Bronchial epithelial cell (primary cell): ENCODE results near the gene ISG20L2. TPM values are rescaled to one million over a fixed set of nuclear protein-coding genes. Genes with fewer than 3 reads are reported as not detected.
A peak's percentile ranks its signal among the peaks of the same experiment; 100 is the strongest.

Experiments used
- DNase-seq: peaks from one replicate; pipeline ENCODE4 v3.0.0-alpha.2; 2010; ENCODE audit warnings: low read depth
- FAIRE-seq: peaks from 2 replicates; lab custom pipeline; 2011; peaks lifted over from hg19 to GRCh38; lab: Jason Lieb, UNC
- H3K27me3 ChIP-seq: 2 replicates; pipeline ENCODE4 v1.5.1; 2011; ENCODE audit warnings: low read length; ENCODE audit not compliant: control insufficient read depth, insufficient read depth
- H3K36me3 ChIP-seq: 2 replicates; pipeline ENCODE4 v1.5.1; 2011; ENCODE audit warnings: low read length; ENCODE audit not compliant: control insufficient read depth, insufficient read depth
- H3K4me3 ChIP-seq: 2 replicates; pipeline ENCODE4 v1.5.1; 2011; ENCODE audit warnings: mild to moderate bottlenecking, low read depth, low read length, control low read depth
- CTCF ChIP-seq: IDR thresholded peaks from 2 replicates; pipeline ENCODE4 v1.5.1; 2011; ENCODE audit warnings: mild to moderate bottlenecking, moderate library complexity, low read length, control low read depth, inconsistent platforms; ENCODE audit not compliant: insufficient read depth, severe bottlenecking
- total RNA-seq: library from RNA; depleted of rRNA; stranded (reverse); fragments of >200 nt; gene quantifications from 2 replicates; pipeline ENCODE4 v1.2.1, GENCODE V29; 2014

Gene ISG20L2
- total RNA-seq, 1 donor from 2014 or later: 7.9 TPM

GRCh38 chr1:156690675-156691036 lies 37.9 kb downstream of the ISG20L2 start:
- Histone ChIP-seq H3K36me3 (no peaks in the 10 kb centered on the region), H3K27me3 (no peaks in the 10 kb centered on the region), H3K4me3 (no peak overlapping the region)
- DNase-seq: no peak
- FAIRE-seq: no peak
- no peak for TF ChIP-seq CTCF

- no peak for FAIRE-seq
- peak; percentile 73 for DNase-seq
- no peak overlapping the region for H3K4me3 ChIP-seq
- no peaks in the 10 kb centered on the region for H3K27me3 ChIP-seq
- no peaks in the 10 kb centered on the region for H3K36me3 ChIP-seq
- TF ChIP-seq CTCF: no peak
Observed at GRCh38 chr1:156689953-156690674, 38.5 kb downstream of the ISG20L2 start.

GRCh38 chr1:156689035-156689952 lies 39.3 kb downstream of the ISG20L2 start:
- peak; percentile 98 for TF ChIP-seq CTCF
- Histone ChIP-seq H3K27me3 (no peaks in the 10 kb centered on the region), H3K4me3 (peak overlapping the region; percentile 1), H3K36me3 (no peaks in the 10 kb centered on the region)
- DNase-seq: peak; percentile 80
- no peak for FAIRE-seq

- TF ChIP-seq CTCF: peak; percentile 11
- Histone ChIP-seq H3K4me3 (no peak overlapping the region), H3K27me3 (no peaks in the 10 kb centered on the region), H3K36me3 (no peaks in the 10 kb centered on the region)
- FAIRE-seq (no peak), DNase-seq (peak; percentile 98)
Observed at GRCh38 chr1:156684227-156684782, 44.3 kb downstream of the ISG20L2 start.

- no peaks in the 10 kb centered on the region for H3K36me3 ChIP-seq
- peaks cover 6% of the 10 kb centered on the region for H3K27me3 ChIP-seq
- no peak overlapping the region for H3K4me3 ChIP-seq
- FAIRE-seq (no peak), DNase-seq (no peak)
- peak; percentile 13 for TF ChIP-seq CTCF
Observed at GRCh38 chr1:156682166-156682890, 46.2 kb downstream of the ISG20L2 start.
